GM18520 (cell line): ENCODE measurements around the gene WDR7.

Experiments
- ATAC-seq: cut with Tn5 transposase; IDR thresholded peaks from one replicate; pipeline ENCODE4 v1.9.1; 2021; ENCODE audit not compliant: unreplicated experiment

The WDR7 gene

DNA sequence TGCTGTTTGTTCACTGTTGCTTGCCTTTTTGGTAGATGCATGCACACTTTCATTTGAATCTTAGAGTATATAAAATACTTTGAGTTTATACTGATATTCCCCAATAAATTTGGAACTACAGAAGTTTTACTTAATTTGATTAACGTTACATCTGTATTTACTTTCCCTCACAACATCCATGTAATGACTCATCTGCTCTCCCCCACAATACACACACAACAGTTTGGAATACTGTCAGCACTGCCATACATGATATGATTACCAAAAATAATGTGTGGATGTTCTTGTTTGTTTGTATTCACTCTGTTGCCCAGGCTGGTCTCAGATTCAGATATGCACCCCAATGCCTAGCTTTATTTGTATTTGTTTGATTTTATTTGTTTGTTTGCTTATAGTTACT, 144.2 kb downstream of the WDR7 start:
- no peak for ATAC-seq

DNA sequence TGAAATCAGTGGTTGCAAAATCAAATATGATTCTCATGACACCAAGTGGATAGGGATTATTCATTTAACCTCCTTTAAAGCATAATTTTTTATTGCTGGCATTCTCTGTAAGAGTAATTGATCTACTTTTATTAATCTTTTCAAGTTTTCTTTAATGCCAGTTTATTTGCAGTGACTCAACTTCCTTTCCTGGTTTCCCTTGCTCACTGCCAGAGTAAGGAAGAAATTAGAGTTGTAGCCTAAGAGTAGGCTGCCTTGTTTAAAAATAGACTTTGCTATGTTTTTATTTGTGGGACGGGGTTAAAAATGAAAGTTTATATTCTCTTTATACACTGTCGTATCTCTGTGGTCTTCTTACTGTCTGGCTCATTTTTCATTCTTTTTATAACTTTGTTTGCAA, 148.6 kb downstream of the WDR7 start:
- ATAC-seq = no peak

DNA sequence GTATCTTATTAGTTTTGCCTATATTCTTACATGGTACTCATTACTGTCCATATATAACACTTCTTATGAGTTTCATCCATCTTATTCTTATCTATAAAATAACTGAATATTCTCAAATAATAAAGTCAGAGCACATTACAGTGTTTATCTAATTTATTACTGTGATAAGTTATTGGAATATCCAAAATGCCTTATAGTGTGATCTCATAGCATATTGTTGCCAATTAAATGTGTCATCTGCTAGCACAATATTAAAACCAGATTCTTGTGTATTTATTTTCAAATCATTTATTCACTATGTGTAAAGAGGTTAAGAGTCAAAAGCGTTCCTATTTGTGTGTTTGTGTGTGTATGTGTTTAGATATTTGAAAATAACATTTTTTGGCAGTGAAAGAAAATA, 151.9 kb downstream of the WDR7 start:
- no peak for ATAC-seq

DNA sequence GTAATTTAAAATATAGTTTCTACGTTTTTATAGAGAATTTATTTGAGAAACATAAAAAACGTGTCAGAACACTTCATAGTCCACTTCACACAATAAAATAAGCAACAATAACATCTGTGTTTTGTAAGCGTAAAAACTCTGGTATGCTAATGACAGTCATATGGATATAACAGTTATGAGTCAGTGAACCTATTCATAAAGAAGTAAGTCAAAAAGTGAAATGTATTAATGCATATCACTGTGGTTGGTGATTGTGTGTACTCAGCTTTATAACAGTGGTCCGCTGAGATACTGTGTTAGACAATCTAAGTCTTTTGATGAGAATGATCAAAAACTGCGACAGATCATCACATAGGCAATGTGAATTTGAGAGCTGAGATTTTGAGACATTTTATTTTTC, 153.2 kb downstream of the WDR7 start:
- ATAC-seq = peak; percentile 82

DNA sequence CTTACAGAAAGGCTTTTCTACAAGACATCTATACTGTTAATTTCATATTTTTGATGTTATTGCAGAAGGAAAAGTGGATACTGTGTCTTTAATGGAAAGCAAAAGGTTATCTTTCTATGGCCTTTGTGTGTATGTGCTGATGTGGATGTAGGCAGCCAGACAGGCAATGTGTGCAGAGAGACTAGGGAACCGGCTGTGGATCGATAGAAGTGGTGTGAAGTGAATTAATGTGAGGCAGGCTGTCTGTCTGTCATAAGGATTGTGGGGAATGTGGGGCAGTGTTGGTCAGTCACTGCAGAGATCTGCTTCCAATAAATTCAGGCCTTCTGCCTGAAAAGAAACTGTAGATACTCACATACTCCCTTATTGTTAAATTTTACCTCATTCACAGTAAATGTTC, 156.7 kb downstream of the WDR7 start:
- ATAC-seq = no peak

DNA sequence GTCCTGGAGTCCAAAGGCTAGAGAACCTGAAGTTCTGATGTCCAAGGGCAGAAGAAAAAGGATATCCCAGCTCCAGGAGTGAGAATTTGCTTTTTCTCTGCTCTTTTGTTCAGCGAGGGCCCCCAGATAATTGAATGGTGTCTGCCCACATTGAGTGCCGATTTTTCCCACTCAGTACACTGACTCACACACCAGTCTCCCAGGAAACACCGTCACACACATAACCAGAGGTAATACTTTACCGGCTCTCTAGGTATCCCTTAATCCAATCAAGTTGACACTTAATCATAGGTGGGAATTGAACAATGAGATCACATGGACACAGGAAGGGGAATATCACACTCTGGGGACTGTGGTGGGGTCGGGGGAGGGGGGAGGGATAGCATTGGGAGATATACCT, 161.5 kb downstream of the WDR7 start:
- ATAC-seq = no peak

DNA sequence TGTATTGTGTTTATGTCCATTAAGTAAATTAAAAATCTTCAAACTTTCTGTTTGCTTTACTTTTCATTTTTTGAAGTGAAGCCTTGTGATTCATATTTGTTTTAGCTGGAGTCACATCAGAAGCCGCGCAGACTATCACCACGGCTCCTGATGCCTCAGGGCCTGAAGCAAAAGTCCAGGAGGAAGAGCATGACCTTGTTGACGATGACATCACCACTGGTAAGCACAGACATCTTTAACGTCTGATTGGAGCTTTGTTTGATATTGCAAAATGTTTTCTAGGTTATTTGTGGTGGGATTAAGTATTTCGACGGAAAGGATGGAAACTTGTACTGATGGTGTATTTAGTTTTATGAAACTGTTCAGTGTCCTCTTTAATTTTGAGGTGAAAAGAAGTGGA, 164.8 kb downstream of the WDR7 start:
- ATAC-seq = no peak

DNA sequence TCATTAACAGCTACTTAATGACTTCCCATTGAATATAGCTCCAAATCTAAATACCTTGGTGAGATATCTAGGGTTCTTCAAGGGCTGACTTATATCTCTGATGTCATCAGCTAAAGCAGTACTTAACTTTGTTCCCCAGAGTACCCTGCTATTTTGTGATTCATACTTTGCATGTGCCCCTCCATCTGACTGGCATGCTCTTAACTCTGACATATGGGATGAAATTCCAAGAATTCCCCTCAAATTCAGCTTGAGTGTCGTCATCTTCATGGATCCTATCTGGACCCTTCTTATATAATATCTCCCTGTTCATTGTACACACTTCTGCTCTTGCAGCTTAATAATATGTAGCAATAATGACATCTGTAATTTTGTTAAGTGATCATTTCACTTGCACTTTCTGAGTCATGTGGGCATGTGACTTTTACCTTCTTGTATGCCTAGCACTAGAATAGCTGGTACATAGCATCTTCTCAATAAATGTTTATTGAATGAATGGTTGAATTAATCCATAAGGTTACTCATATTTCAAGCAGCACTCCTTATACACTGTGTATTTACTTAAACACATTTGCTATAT, 172.9 kb downstream of the WDR7 start:
- ATAC-seq = no peak

DNA sequence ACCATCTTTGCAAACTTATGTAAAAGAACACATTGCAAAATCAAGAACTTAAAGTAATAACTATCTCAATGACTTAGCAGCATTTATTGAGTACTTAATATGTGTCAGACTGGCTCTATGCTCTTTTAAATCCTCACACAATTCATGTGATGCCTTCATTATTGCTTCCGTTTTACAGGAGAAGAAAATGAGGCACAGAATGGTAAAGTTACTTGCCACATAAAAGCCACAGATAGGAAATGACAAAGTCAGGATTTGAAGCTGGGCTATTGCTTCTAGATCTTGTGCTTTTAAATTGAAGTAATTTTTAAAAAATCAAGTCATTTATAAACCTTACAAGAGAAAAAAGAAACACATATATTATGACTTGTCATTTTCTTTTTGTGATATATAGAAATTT, 174.2 kb downstream of the WDR7 start:
- no peak for ATAC-seq

DNA sequence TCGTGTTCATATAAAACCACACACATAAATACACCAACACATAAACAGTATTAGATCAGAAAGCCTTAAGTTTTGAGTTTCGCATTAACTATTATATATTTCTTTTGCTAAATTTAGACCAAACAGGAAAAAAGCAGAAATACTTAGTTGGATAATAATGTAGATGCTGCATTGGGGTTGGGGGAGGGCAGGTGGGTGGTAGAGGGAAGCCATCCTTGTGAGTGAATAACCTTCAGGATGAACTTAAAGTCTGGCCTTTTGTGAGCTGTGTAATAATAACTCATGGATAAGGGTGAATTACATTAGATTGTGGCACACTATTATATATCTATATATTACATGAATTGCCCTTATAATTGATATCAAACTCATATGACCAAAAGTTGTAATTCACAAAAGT, 174.7 kb downstream of the WDR7 start:
- no peak for ATAC-seq

DNA sequence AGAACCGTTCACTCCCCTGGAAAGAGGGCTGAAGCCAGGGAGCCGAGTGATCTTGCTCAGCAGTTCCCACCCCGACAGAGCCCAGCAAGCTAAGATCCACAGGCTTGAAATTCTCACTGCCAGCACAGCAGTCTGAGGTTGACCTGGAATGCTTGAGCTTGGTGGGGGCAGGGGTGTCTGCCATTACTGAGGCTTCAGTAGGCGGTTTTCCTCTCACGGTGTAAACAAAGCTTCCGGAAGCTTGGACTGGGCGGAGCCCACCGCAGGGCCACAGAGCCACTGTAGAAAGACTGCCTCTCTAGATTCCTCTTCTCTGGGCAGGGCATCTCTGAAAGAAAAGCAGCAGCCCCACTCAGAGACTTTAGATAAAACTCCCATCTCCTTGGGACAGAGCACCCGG, 180.8 kb downstream of the WDR7 start:
- ATAC-seq = no peak

DNA sequence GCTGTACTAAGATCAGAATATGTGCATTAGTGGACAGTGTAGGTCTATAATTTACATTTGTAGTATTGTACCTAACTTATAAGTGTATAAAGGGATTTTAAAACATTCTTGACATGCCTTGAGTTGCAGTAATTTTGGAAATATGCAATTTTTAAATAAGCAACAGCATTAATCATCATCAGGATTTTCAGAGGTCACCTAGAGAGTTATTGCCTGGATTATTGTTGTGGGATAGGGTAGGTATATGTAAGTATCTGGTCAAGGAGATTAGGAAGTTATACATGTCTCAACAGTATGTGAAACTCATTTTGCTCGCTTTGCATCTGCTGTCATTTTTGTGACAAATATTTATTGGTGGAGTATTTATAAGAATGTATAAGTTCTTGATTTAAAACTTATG, 184.2 kb downstream of the WDR7 start:
- no peak for ATAC-seq

DNA sequence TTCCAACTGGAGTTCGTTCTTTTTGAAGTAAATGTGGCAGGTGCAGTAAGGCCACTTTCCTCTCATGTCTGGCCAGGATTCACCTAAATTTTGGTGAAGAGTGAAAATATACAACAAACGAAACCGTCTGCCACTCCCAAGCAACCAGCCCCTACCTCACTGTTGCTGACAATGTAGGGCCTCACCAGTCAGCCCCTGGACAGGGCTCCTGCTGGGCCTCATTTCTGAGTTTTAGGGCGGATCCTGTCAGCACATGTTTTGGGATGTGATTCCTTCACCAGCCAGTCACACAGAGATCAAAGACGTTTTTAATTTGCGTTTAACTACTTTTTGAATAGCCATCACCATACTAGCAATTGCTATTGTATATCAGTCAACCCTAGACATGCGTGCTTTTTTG, 185.0 kb downstream of the WDR7 start:
- ATAC-seq = no peak

DNA sequence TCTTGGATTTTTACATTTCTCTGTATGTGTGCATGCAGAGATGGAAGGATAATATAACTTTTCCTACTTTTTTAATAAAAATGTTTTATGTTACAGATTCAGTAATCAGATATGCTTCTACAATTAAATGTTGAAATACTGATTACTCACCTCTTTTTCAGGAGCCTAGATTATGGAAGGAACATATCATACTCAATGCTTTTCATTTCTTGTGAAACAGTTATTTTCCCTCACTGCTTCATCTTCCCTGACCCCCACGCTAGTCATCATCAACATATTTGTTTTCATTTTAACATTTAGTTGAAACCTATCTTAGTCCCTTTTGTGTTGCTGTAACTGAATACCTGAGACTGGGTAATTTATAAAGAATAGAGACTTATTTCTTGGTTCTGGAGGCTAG, 190.7 kb downstream of the WDR7 start:
- no peak for ATAC-seq

DNA sequence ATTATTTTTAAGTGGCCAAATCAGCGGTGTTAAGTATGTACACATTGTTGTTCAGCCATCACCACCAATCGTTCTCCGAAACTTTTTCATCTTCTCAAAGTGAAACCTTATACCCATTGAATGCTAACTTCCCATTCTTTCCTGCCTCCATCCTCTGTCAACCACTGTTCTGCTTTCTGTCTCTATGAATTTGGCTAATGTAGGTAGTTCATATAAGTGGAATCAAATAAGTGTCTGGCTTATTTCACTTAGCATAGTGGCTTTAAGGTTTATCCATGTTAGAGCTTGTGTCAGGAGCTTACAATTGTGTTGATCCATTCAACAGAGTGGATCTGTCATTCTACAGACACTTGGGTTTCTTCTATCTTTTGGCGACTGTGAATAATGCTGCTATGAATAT, 192.1 kb downstream of the WDR7 start:
- no peak for ATAC-seq

DNA sequence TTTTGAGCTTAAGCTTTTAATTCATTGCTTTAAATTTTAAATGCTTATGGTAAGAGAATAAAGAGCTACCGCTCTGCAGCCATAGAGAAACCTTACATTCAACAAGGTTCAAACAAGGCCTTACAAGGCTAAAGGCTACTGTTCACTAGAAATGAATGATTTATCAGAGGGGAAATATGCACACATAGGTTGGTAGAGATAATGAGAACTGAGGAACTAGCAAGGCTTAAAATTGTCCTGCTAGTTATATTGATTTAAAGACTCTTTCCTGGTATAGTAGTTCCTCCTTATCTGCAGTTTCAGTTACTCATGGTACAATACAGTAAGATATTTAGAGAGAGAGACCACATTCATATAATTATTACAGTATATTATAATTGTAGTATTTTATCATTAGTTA, 193.4 kb downstream of the WDR7 start:
- no peak for ATAC-seq

DNA sequence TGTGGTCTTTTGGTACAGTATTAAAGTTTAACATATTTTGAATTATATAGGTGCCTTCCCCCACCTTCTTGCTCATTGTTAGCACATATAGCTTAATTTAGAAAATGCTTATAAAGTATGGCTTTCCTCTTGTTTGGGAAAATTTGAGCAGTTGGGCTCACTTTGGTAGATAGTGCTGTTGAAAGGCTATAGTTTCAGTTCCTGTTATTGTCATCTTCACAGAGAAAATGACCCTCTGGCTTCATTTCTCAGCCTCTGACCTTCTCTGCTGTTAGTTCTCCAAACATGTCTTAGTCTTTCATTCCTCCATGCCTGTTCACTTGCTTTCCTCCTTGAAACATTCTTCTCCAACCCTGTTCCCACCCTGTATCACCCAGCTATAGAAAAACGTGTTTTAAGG, 200.6 kb downstream of the WDR7 start:
- peak; percentile 78 for ATAC-seq

DNA sequence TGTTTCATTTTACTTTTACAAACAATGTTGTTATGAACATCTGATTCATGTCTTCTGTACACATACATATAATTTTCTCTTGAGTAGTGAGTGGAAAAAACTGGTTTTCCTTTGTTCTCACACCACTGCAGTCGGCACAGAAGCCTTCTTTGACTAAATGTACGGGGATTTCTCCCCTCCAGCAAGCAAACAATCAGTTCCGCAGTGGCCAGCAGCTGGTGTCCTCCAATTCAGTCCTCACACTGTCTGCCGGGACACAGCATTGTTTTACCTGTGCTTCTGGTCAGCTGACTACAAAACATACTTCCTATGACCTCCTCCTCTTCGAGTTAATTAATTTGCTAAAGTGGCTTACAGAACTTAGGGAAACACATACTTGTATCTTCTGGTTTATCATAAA, 202.8 kb downstream of the WDR7 start:
- no peak for ATAC-seq

DNA sequence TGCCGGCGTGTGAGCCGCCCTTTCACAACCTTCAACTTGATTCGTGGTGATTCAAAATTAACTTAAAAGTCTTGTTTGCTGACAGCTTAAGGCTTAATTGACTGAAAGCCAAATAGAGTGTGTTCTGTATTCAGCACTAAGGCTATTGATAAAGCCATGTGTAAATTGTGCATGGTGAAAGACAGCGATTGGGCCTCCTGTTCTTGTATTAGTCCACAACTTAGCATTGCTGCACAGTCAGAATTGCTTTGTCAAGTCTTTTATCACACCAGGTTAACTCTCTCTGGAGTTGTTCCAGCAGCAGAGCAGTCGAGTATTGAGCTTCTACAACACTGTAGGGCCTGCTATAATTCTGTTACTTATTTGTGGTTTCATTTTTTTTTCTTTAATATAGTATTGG, 210.1 kb downstream of the WDR7 start:
- ATAC-seq = no peak

DNA sequence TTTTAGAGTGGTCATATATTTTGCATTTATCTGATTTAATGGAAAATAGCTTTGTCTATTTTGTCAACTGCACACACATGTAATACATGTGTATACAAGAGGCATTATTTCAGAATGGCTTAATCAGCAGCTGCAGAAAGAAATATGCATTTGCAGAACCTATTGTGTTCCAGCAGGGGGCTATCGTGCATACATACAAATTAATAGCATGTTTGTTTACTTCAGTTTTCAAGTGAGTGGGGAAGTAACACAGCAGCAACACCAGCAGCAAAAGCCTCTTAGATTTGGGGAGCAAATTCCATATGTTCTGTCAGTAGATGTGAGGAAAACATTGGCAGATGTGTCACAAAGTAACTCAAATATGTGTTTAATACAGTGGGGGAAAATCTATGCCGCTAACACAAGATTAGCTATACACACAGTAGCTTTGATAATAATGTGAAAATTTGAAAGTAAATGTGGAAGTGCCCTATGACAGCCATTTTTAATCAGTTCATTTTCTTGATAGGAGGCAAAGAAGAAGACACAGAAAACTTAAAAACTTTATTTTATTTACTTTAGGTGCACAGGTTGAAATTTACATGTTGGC, 218.1 kb downstream of the WDR7 start:
- ATAC-seq = peak; percentile 46

DNA sequence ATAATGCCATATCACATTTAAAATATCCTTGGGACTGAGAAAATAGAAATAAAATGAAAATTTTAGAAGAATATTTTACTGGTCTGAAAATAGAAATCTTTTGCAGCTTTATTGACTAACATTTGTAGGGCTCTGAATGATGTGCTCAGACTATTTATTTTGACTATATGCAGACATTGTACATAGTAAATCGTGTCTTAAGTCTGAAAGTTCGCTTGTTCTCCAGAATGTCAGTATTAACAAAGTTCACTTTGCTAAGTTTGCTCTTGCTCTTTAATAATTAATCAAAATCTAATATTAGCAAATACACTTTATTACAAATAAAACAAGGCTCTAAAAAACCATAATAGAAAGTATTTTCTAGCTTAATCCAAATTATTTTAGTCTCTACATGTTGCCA, 219.8 kb downstream of the WDR7 start:
- no peak for ATAC-seq

DNA sequence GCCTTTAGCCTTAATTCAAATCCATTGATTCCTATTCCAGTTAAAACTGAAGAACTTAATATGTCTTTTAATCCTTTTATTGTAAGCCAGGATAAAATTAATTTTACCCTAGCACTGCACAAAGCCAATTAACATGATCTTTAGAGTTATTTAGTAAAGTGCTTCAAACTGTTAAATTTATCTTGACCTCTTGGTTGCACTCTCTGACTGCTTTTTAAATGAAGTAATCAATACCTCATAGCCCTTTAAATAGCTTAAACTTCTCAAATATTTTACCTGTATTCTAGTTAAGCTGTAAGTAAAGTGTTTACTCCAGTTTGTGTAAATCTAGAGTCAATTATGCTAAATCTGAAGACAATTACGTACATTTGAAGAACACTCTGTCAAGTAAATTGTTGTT, 221.0 kb downstream of the WDR7 start:
- no peak for ATAC-seq

DNA sequence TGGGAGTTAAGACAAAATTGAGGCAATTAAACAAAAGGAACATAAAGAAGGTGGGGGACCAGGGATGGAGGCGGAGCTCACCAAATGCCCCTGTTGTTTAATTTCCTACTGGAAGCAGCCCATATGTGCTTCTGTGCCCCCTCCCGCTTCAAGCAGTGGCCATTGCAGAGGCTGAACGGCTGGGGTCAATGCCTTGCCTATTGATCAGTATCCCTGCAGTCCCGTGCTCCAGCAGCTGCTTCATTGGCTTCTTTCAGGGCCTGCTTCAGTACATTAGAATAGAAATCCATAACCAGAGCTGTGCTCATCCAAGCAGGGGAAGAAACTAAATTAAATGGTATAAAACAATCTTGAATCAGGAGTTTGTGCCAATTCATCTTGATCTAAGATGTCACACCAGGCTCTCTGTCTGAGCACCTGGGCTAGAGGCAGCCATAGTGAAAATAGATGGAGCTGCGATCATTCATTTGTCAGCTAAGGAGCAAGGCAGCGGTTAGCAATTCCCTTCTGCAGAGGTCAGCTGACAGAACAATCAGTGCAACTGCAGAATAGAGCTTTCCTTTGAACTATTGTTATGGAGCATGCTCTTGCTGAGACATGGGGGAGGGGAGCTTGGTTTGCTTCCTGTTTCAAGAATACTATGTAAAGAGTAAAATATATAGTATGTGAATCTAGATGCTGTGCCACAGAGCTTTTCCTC, 222.4 kb downstream of the WDR7 start:
- ATAC-seq = no peak
